ENCODE results near the gene NPY5R.

- TF ChIP-seq CTCF (IDR thresholded peaks at IDR 0.05; ENCODE audit: borderline replicate concordance, extremely low read depth, low read length, poor library complexity, severe bottlenecking) (no peak), EZH2 (IDR thresholded peaks at IDR 0.05; ENCODE audit: borderline replicate concordance, low read depth, low read length, severe bottlenecking) (no peak)
Measured at GRCh38 chr4:163382178-163382869, 38.6 kb downstream of the NPY5R start.

All from DND-41 (cell line).